GM19099 (cell line): ENCODE data around the gene LRRC10.

ENCODE experiments used
- POLR2A ChIP-seq: IDR thresholded peaks from 3 replicates; pipeline ENCODE4 v1.6.1; 2011; ENCODE audit warnings: low read depth; ENCODE audit not compliant: insufficient read length; ENCODE audit errors: extremely low read depth

The LRRC10 gene

GRCh38 chr12:69589082-69589481 lies 21.6 kb downstream of the LRRC10 start:
- TF ChIP-seq POLR2A: no peak

- no peak for TF ChIP-seq POLR2A
Observed at GRCh38 chr12:69588527-69588926, 22.2 kb downstream of the LRRC10 start.

GRCh38 chr12:69585189-69586062 lies 25.3 kb downstream of the LRRC10 start, which contains the start of gene CCT2:
TSS of gene CCT2 (plus strand) at chr12:69585459. CDS start at chr12:69585522, 63 bp downstream.
- peak; percentile 96 for TF ChIP-seq POLR2A

GRCh38 chr12:69583203-69583602 lies 27.5 kb downstream of the LRRC10 start:
- TF ChIP-seq POLR2A: no peak

- TF ChIP-seq POLR2A: no peak
Observed at GRCh38 chr12:69580074-69580473, 30.6 kb downstream of the LRRC10 start.

GRCh38 chr12:69579029-69579428 lies 31.7 kb downstream of the LRRC10 start:
- no peak for TF ChIP-seq POLR2A

GRCh38 chr12:69578283-69578682 lies 32.4 kb downstream of the LRRC10 start:
- no peak for TF ChIP-seq POLR2A

- TF ChIP-seq POLR2A: no peak
Observed at GRCh38 chr12:69575346-69575745, 35.4 kb downstream of the LRRC10 start.

GRCh38 chr12:69570545-69571399 lies 39.9 kb downstream of the LRRC10 start:
- TF ChIP-seq POLR2A: no peak

- no peak for TF ChIP-seq POLR2A
Observed at GRCh38 chr12:69570000-69570516, 40.6 kb downstream of the LRRC10 start.

- no peak for TF ChIP-seq POLR2A
Observed at GRCh38 chr12:69569236-69569635, 41.5 kb downstream of the LRRC10 start.

GRCh38 chr12:69566603-69567002 lies 44.1 kb downstream of the LRRC10 start:
- no peak for TF ChIP-seq POLR2A

- no peak for TF ChIP-seq POLR2A
Observed at GRCh38 chr12:69563166-69563762, 47.4 kb downstream of the LRRC10 start.
